ENCODE measurements around the gene NT5DC3. TPM values are rescaled to one million over a fixed set of nuclear protein-coding genes. Genes with fewer than 3 reads are reported as not detected.
A peak's percentile ranks its signal among the peaks of the same experiment; 100 is the strongest.

Gene NT5DC3
- total and polyA plus RNA-seq, 2 of the 13 experiments (the other 11 are each of a cell fraction or from before 2014, with no cell fraction given) = 3.2 to 6.6 TPM

GRCh38 chr12:103799857-103800771, 40.9 kb downstream of the NT5DC3 start (continued):
- TF ChIP-seq NFIC (IDR thresholded peaks at IDR 0.05; ENCODE audit: low read length) (0 out of 2 replicates have a peak, but pooled peaks have one; percentile 23), ZNF7 (CRISPR knock-in tag; IDR thresholded peaks at IDR 0.05) (no peak), RBAK (CRISPR knock-in tag; IDR thresholded peaks at IDR 0.05) (no peak), ZFP41 (CRISPR knock-in tag; IDR thresholded peaks at IDR 0.05; ENCODE audit: borderline replicate concordance) (no peak), FOSL2 (CRISPR knock-in tag; IDR thresholded peaks at IDR 0.05) (peak; percentile 29), ZNF235 (CRISPR knock-in tag; IDR thresholded peaks at IDR 0.05; ENCODE audit: borderline replicate concordance) (no peak), CEBPG (CRISPR knock-in tag; IDR thresholded peaks at IDR 0.05) (peak; percentile 95), MNT (IDR thresholded peaks at IDR 0.05) (no peak), PRDM10 (CRISPR knock-in tag; IDR thresholded peaks at IDR 0.05; ENCODE audit: low read depth) (peak; percentile 96), ZNF724P (CRISPR knock-in tag; IDR thresholded peaks at IDR 0.05; ENCODE audit: borderline replicate concordance) (no peak), HCFC1 (IDR thresholded peaks at IDR 0.05; ENCODE audit: low read depth, low read length) (no peak), ZNF530 (CRISPR knock-in tag; IDR thresholded peaks at IDR 0.05; ENCODE audit: low read depth) (no peak), NFE2L1 (CRISPR knock-in tag; IDR thresholded peaks at IDR 0.05; ENCODE audit: borderline replicate concordance) (no peak), CEBPB (IDR thresholded peaks at IDR 0.05; ENCODE audit: borderline replicate concordance, low read depth, low read length) (peak; percentile 96), MYNN (CRISPR knock-in tag; IDR thresholded peaks at IDR 0.05; ENCODE audit: low read depth) (no peak), ZNF512B (CRISPR knock-in tag; IDR thresholded peaks at IDR 0.05; ENCODE audit: borderline replicate concordance) (no peak), ZNF354B (CRISPR knock-in tag; IDR thresholded peaks at IDR 0.05) (no peak), TRIM22 (IDR thresholded peaks at IDR 0.05) (no peak)

All from HepG2 (cell line).